GM21529 (cell line): ENCODE measurements around the gene PIGX.

Experiments
- ATAC-seq: cut with Tn5 transposase; IDR thresholded peaks from one replicate; pipeline ENCODE4 v1.9.1; 2021; ENCODE audit not compliant: unreplicated experiment

The PIGX gene

DNA sequence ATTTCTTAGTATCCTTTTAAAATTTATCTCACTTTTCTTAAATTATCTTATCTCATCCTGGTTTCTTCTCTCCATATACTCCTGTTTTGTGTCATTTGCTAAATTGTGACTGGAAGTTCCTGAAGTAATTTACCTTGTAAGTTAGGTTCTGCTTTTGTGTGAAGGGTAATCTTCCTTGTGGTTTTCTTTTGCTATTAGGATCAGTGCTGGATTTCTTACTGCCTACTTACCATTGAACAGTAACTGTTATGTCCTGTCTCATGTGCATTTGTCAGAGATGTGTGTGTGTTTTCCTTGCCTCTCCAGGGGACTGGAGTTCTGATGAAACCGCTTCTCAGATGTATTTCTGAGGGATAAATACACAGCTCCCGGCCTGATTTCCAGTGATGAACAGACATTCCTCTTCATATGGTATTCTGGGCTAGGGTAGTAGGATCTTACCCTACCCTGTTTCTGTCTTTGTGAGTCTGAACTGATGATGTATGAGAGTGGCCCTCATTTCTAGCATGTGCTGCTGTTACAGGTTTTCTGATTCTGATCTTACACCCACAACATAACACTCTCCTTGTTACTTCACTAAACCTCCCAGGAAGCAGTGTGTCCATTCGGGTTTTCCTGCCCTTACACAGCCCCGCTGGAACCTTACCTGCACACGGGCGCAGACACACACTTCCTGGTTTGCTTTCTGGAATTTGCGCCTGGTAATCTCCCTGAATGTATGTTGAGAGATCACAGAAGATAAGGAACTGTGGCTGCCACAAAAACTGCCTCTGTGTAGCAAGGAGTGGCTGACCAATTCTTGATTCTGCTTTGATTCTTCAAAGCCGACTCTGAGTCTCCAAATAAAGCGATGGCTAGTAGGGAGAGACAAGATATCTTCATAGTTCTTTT lies 42.2 kb downstream of the PIGX start:
- no peak for ATAC-seq

- ATAC-seq = no peak
Observed at GRCh38 chr3:196756732-196757131, 44.6 kb downstream of the PIGX start.

DNA sequence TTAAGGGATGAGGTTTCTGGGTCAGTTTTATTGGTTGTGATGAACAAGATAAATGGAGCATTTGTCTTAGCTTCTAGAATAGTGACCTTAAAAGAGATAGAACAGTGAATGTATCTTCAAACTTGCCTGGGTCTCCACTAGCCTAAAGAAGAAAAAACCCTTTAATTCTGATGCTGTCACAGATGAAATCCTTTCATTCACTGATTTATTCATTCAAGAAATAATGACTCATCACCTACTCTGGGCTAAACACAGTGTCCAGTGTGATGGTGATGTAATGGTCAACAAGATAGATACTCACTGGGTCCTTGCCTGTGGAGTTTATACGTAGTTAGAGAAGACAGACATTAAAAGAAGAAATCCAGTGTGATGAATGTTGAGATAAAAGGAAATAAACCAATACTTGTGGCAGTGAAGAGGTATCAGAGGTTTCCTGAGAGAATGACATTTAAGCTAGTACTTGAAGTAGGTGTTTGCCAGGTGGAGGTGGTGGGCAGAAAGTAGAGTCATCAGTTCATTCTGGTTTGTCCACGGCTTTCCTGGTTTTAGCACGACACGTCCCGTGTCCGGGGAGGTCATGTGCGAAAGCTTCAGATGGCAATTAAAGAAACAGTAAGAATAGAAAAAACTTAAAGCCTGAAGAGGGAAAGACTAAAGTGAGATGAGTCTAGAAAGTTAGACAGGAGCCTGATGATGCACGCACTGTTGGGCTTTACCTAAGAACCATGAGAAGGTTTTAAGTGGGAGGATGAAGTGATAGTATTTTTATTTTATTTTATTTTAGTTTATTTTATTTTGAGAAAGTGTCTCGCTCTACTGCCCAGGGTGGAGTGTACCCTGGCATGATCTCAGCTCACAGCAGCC lies 45.9 kb downstream of the PIGX start:
- no peak for ATAC-seq

- ATAC-seq = no peak
Observed at GRCh38 chr3:196763179-196763578, 51.0 kb downstream of the PIGX start.

GRCh38 chr3:196765454-196765853 lies 53.3 kb downstream of the PIGX start:
- ATAC-seq = no peak

GRCh38 chr3:196771067-196771466 lies 58.9 kb downstream of the PIGX start:
- no peak for ATAC-seq

- no peak for ATAC-seq
Observed at GRCh38 chr3:196772102-196772501, 59.9 kb downstream of the PIGX start.

DNA sequence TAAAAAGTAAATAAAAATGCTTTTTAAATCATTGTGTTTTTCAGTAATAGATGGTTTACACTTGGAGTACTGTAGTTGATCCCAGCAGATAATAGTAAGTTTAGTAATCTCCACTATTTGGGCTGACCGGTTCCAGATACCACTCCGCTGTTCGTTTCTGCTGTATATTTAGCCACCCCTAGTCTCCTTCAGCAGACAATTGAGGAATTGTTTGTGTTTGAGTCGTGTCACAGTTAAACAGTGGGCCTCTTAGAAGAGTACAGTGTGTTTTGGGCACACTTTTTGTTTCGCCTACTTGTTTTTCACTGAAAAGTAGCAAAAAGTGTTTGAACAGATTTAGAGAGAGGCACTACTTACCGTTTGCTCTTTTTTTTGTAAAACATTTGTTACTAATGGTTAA lies 60.7 kb downstream of the PIGX start:
- ATAC-seq = no peak

GRCh38 chr3:196774191-196774820 lies 62.1 kb downstream of the PIGX start:
- no peak for ATAC-seq

- ATAC-seq = no peak
Observed at GRCh38 chr3:196774848-196775422, 62.8 kb downstream of the PIGX start.

GRCh38 chr3:196775938-196776337 lies 63.8 kb downstream of the PIGX start:
- no peak for ATAC-seq

GRCh38 chr3:196777836-196778235 lies 65.7 kb downstream of the PIGX start:
- ATAC-seq = no peak

DNA sequence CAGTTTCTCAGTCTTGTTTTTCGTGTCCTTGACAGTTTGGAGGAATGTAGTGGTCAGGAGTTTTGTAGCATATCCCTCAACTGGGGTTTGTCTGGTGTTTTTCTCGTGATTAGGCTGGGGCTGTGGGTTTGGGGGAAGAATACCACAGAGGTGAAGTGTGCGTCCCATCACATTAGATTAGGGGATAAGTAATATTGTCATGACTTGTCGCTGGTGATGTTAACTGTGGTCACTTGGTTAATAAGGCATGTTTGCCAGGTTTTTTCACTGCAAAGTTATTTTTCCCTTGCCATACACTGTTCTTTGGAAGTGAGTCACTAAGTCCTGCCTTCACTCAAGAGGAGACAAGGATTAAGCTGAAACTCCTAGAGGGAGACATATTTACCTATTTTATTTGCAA lies 66.6 kb downstream of the PIGX start:
- no peak for ATAC-seq

GRCh38 chr3:196782511-196782910 lies 70.3 kb downstream of the PIGX start:
- no peak for ATAC-seq
